Renal pelvis (tissue), 4 donors: ENCODE measurements around the gene VWA7. TPM values are rescaled to one million over a fixed set of nuclear protein-coding genes. Genes with fewer than 3 reads are reported as not detected.

Source experiments
- DNase-seq: peaks from one replicate; pipeline ENCODE4 v3.0.0-alpha.2; 2013
- polyA plus RNA-seq, 3 donors: library from polyadenylated mRNA; unstranded; fragments of 120-200 nt; gene quantifications; one replicate each; pipeline ENCODE4 v1.2.1, GENCODE V29; 2013; ENCODE audit not compliant: insufficient read length in 3 of 3

Gene VWA7
- polyA plus RNA-seq, 3 donors: 8.8 to 14.0 (median 13.1) TPM

DNA sequence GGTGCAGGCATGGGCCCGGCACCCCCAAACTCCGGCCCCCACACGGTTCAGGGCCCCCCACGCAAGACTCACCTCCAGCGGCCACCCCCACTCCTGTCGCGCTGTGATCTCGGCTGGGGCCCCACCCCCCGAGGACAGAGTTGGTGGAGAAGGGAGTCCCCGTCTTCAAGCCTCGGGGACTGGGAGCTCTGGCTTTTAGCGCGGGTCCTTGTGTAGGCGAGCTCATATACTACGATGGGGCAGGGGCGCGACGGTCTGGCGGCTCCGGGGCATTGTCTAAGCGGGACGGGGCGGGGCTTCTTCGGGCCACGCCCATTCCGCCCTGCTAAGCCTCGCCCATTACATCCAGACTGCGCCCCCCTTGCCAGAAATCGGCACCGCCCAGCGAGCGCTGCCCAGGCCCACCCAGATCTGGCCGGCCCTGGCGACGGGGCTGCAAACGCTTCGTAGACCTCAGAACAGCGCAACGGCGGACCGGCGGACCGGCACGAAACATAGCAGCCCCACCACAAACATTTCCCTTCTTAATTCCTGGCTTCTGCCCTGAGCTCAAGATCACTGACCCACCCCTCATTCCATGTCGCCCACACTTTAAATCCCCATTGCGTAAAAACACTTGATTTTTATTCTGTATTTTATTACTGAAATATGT lies 47.0 kb downstream of the VWA7 start:
- peak; percentile 93 for DNase-seq

DNA sequence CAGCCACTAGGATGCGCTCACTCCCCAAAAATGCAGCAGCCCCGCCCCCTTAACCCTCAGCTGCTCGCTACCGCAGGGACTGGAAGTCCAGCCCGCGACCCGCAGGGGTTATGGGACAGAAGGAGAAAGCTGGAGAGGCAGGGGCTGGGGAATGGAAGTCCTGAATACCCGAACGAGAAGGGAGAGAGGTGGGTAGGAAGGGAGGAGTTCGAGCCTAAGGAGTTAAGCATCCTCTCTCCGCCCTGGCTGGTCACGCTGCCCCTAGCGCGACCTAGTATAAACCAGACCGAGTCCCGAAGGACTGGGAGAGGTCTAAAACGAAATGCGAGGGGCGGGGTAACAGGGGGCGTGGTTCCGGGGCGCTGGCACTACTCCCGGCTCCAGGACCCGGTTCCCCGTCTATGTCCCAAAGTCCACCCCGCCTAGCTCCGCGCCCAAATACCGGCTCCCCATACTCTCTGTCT lies 47.6 kb downstream of the VWA7 start:
- DNase-seq: peak; percentile 94

DNA sequence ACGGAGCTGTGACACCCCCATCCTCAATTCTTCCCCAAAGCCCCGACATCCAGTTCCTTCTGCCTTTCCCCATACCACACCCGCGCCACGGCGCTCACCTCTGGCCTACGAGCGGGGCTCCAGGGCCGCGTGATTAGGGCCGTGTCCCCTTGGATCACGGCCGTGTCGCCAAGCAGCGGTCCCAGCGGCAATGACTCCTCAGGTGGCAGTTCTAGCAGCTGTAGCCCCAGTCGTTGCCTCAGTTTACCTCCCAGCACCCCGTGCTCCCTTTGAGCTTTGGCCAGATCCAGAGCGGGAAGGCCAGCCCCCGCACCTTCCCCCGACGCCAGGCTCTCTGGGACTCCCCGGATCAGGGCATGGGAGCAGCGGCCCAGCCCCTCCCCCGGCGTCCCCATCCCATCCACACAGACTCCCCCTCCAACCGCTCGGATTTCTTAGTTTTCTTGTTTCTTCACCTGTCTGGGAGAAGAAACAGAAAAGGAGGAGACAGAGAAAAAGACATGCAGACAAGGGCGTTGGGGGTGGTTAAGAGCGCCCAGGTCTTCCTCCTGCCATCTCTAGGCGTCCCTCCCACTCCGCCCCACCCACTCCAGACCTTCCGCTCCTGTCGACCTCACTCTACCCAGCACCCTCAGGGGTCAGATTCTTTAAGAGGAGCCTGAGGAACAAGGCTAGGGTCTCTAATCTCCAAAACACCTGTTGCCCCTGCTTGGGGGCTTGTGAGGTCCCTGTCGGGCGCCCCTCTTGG lies 48.2 kb downstream of the VWA7 start, which contains the start of gene DDAH2:
Gene DDAH2 (minus strand): TSS at position 533 of the 748 bp plus-strand sequence. CDS start 138 bp downstream, at position 395.
- no peak for DNase-seq

DNA sequence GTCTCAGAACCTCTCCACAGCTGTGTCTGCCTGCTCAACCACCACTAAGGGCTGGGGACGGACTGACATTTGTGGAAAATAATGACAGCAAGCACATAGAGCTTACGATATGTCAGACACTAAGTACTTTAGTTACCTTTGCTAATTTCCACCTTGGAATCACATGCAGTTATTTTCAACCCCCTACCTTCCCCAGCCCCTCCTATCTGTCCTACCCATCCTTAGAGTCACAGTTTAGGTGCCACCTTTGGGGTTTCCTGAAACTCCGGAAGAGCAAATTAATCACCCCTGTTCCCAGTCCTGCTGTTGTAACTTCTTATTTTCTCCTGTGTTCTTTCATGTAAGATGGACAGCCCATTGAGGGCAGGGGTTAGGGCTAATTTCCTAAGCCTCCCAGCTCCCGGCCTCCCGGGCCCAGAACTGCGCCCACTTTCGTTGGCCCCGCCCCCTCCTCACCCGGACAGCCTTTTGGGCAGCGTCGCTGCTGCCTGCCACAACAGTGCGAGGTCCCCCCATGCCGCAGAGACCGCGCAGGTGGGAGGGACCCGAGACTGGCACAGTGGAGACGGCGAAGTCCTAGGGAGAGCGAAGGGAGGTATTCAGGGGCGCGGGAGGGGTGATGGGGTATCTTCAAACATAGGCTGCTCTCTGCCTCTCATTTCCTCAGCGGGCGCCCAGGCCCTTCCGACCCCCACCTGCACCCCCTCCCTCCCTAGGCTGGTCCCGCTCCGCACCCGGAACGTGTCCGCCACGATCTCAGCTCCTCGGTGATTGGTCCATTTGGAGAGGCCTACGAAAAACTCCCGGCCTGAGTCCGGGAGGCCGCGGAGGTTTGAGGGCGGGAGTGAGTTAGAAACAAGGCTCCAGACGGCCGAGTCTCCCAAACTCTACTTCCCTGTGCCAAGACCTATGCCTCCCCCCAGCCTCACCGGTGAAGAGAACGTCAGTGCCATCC lies 49.1 kb downstream of the VWA7 start:
- no peak for DNase-seq

DNA sequence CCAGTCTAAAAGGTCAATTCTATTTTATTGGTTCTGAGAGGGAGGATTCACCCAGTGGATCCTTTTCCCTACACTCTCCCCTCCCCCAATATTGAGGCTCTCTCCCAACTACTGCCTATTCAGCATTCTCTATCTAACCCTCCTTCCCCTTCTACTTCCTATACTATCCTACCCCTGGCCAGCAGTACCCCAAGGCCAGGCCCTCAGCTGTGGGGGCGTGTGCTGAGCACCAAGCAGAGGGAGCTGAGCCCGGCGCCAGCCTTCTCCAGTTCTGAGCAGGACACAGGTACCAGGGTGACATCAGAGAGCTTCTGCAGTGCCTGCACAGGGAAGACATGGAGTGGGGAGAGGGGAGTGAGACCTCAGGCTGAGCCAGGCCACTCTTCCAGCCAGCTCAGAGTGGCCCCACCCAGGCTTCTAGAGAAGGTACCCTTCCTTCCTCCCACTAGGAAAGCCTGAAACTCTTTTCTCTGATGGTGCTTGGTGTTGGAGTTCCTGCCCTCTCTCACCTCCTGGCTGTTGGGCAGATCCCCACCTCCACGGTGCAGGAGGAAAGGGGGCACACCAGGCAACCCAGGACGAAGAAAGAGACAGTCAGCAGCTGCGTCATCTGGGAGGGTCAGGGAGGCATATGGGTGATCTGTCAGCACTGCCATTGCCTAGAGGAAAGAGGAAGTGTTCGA lies 50.0 kb downstream of the VWA7 start:
- DNase-seq: no peak

DNA sequence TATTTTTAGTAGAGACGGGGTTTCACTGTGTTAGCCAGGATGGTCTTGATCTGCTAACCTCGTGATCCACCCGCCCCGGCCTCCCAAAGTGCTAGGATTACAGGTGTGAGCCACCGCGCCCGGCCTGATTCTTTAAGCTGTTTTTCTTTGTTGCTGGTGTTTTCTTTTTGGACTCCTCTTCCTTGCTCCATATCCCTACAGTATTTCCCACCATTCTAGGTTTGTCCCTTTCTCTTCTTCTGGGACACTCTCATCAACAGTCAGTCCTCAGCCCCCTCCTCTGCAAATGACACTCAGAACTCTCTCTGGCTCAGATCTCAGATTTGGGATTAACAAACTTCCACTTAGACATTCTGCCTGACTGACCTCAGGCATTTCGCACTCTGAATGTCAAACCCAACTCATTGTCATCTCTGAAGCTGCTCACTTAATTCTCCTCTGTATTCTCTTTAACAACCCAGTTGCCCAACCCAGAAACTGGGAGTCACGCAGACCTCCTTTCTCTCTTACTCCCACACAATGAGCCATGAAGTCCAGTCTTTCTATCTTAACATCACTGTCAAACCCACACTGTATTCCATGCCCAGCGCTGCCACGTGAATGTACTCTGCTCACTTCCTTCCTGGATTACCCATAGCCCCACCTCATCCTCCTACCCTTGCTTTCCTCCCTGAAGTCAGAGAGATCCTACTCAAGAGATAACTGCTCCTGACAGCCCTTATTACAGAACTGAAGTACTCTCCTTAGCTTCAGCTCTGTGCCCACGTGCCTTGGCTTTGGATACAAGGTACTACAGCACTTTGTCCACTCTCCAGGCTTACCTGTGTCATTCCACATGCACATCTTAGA lies 51.4 kb downstream of the VWA7 start:
- no peak for DNase-seq

DNA sequence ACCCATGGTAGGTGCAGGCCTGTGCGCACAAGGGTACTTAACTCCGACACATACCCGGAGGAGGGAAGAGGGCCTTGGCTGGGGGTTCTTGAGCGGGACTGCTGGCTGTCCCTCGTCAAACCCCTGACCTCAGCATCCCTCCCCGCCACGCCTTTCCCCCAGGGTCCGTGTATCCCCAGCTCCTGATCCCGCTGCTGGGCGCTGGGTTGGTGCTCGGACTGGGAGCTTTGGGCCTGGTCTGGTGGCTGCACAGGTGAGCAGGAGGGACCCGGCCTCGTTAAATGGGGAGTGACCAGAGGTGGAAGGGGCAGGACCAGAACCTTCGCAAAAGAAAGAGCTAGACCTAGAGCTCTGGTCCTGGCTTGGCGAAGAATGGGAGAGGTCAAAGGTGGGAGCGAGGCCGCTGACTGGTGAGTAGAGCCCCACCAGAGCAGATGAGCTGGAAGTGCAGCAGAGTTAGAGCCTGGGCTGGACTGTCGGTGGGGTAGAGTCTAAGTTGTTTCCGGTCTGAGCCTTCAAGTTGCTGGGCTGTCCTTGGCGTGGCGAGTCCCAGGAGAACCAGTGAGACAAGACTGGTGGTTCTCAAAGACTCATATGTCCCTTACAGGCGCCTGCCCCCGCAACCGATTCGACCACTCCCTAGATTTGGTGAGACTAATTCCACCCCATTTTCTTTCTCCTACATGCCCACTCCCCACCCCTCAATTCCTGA lies 53.0 kb downstream of the VWA7 start:
- DNase-seq: no peak

DNA sequence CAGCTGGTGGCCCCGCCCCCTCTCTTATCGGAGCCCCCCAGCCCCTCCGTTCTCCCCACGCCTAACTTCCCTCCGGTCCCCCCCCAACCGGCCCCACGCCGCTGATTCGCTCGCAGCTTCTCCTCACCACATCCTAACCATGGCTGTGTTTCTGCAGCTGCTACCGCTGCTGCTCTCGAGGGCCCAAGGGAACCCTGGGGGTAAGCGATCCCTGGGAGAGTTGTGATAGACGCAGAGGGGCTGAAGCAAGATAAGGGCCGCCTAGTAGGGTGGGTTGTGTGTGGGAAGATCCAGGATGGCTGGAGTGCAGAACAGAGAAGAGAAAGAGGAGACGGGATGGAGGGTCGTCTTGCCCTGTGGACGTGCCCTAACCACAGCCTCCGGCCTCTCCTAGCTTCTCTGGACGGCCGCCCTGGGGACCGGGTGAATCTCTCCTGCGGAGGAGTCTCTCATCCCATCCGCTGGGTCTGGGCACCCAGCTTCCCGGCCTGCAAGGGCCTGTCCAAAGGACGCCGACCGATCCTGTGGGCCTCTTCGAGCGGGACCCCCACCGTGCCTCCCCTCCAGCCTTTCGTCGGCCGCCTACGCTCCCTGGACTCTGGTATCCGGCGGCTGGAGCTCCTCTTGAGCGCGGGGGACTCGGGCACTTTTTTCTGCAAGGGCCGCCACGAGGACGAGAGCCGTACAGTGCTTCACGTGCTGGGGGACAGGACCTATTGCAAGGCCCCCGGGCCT lies 53.7 kb downstream of the VWA7 start, which contains the start of gene MPIG6B:
Gene MPIG6B (plus strand): TSS at position 129 of the 735 bp plus-strand sequence. CDS start 11 bp downstream, at position 140.
- DNase-seq: no peak

DNA sequence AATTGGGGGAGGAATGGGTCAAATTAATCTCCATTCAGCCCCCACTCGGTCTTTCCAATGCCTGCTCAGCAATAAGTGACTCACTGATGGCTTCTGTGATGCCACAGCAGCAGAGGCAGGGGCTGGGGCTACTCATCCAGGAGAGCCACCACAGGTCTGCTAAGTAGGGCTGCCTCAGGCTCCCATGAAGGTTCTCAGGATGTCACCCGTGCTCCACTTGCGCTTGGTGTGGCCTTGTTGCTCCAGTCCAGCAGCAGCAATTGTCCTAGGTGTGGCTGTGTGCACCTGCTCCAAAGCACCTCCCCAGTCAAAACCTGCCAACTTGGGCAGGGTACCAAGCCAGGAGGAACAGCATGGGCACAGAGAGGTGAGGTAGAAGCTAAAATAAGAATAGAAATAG lies 55.0 kb downstream of the VWA7 start:
- DNase-seq: no peak

DNA sequence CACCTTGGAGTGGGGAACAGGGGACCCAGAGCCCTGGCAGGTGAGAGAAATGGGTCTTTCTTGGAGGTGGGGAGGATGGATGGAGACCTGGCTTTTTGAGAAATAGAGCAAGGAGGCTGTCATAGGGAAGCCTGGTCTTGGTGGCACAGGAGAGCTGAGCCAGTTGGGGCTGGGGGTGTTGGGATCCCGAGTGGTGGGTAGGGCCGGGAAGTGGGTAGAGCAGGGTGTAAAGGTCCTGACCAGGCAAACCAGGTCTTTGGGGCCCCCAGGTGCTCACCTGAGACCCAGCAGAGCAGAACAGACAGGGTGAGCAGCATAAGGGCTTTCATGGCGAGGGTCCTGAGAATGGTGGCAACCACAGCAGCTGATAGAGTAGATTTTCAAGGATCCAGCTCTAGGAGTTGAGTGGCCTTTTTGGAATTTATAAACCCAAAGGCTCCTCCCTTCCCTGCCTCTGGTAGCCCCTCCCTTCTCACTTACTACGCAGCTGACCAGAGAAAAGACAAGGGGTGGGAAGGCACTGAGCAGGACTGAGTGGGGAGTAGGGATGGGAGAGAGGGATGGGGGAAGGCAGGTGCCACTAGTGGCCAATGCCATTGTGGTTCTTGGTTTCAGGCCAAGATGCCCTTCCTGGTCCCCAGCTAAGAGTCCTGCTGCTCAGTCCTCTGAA lies 55.6 kb downstream of the VWA7 start, which contains the start of gene LY6G6C:
Gene LY6G6C (minus strand): TSS at position 396 of the 670 bp plus-strand sequence. CDS start 67 bp downstream, at position 329.
- DNase-seq: no peak

DNA sequence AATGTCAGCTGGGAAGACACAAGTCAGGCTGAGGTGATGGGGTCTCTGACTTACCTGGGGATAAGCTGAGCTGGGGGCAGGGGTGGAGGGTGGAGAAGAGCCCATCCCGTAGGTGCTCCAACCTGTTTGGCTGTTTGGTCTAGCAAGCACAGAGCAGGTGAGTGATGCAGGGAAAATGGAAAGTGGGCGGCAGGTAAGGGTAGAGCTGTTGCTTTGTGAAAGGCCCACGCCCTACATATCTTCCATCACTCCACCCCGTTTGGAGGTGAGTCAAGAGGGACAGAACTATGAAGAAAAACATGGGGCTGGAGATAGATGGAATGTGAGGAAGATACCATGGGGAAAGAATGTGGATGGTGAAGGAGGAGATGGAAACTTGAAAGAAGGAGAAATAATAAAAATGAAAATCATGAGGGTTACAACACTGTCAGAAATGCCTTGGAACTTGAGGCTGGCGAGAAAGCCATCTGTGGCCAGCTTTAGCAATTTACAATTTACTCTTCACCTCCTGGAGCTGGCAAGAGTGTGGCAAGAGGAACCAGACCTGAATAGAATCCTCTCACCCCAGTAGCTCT lies 56.8 kb downstream of the VWA7 start:
- no peak for DNase-seq

DNA sequence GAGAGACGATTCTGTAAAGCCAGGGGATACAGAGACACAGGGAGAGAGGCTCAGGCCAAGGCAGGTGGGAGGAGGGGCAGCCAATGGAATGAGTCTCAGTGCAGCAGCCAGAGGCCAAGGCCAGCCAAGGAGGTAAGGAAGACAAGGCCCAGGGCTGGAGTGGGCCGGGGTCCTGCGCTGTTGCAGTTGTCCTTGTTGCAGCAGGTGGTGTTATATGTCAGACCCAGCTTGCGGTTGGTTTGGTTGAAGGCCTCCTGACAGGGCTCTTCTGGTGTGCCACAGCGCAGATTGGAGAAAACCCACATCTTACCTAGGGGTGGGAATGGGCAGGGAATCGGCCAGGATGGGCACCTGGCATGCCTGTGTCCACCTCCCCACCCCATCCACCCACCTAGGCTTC lies 58.1 kb downstream of the VWA7 start:
- DNase-seq: no peak

DNA sequence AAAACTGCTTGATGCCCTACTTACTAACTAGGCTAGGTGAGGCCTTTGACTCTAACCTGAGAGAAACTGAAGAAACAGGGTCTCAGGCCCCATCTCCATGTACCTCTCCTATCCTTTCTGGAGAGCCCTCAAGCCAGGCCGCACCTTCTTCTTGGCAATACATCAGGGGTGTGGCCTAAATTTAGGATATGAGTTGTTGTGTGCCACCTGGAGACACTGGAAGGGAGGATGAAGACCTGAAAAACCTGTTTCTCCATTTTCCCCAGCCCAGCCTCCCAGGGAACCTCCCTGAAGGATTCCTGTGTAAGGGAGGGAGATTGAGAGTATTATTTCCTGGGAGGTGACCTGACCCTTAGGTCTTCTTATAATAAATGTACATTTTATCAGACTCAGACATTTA lies 58.9 kb downstream of the VWA7 start:
- no peak for DNase-seq

DNA sequence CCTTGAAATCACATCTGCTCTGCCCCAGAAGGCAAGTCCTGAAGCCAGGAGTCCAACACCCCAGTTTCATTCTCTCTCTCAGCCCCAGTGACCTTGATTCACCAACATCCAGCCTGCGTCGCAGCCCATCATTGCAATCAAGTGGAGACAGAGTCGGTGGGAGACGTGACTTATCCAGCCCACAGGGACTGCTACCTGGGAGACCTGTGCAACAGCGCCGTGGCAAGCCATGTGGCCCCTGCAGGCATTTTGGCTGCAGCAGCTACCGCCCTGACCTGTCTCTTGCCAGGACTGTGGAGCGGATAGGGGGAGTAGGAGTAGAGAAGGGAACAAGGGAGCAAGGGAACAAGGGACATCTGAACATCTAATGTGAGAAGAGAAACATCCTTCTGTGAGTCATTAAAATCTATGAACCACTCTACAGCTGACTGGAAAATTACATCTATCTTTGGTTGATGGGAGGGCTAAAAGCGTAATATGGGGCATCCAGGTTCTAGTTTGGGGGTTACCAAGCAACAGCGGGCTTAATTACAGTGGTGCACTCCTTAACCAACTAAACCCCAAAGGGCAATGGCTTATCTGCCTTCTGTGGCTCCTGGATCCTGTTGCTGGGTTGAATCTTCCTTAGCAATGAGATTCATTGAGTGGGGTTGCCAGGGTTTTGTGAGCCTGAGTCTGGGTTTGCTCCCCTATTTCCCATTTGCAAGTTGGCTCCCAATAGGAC lies 59.5 kb downstream of the VWA7 start:
- DNase-seq: no peak
